Stimulated activated CD8-positive, alpha-beta memory T cell treated with anti-CD3 and anti-CD28 coated beads, Interleukin-15, amount 100 ng/mL, for 1 hour (primary cell): ENCODE data around the gene GRB7.
"Not testable (repeated sequence)": the region's sequence is repeated elsewhere in the genome, so short reads cannot be mapped to it uniquely, and the experiment has no call there.

ENCODE experiments used
- DNase-seq: peaks from one replicate; pipeline ENCODE4 v3.0.0-alpha.2; 2020; ENCODE audit warnings: low read depth

GRB7 gene

GRCh38 chr17:39737760-39738567 lies at the start of gene GRB7:
GRB7 (plus strand) TSS chr17:39737938; CDS start chr17:39742302, 4,364 bp downstream.
- DNase-seq: no peak

DNA sequence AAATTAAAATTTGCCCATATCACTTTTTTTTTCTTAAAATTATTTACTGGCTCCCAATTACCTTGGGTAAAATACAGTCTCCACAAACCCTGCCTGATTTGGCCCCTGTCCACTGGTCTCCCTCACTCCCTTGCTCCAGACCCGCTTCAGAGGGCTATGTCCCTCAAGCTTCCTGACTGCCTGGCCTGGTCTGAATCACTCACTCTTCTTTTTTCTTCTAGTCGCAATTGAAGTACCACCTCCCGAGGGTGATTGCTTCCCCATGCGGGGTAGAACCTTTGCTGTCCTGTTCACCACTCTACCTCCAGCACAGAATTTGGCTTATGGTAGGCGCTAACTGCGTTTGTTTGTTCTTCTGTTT lies 49.3 kb upstream of the GRB7 start:
- DNase-seq: no peak

DNA sequence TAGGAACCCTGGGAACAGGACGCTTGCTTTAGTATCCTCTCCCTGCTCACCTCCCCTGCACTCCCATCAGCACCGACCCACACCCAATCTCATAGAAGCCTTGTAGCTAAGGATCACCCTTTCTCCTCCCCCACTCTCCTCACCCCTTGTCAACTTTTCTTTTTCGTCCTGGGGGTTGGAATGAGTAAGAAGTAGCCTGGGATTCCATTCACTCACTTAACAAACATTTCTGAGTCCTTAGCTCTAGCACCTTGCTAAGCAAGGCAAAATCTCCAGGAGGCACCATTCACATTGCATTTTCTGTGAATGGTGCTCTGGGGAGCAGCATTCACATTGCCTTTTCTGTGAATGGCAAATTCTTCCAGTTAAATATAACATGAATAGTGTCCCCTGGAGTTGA lies 48.8 kb upstream of the GRB7 start:
- no peak for DNase-seq

- no peak for DNase-seq
Observed at GRCh38 chr17:39694593-39694992, 43.1 kb upstream of the GRB7 start.

DNA sequence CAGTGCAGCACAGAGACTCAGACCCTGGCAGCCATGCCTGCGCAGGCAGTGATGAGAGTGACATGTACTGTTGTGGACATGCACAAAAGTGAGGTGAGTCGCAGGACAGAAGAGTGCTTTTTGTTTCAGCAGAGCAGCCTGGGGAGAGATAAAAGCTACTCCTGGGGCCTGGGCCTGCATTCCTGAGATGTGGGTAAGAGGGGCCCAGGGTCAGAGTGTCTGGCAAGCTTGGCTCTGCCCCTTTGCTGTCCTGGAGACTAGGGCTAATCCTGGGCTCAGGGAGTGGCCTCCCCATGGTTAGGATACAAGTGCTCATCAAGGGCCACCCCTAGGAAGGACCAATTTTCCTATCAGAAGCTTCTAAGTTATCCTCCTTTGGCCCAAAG lies 42.7 kb upstream of the GRB7 start:
- DNase-seq: no peak

DNA sequence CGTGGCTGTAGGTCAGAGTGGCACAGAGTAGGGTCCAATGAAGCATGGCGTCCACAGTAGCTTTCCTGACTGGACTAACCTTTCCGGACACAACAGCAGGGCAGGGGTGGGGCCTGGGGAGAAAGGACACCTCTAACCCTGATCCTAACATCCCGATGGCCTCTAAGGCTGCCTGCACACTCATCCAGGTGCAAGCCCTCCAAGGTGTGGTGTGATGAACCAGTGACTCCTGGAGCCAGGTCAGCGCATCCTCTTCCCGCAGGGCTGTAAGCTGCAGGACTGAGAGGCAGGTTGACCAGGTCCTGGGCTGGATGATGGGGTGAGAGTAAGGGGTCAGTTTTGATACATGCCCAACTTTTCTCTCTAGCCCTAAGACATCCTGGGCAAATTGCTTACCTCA lies 41.0 kb upstream of the GRB7 start:
- no peak for DNase-seq

DNA sequence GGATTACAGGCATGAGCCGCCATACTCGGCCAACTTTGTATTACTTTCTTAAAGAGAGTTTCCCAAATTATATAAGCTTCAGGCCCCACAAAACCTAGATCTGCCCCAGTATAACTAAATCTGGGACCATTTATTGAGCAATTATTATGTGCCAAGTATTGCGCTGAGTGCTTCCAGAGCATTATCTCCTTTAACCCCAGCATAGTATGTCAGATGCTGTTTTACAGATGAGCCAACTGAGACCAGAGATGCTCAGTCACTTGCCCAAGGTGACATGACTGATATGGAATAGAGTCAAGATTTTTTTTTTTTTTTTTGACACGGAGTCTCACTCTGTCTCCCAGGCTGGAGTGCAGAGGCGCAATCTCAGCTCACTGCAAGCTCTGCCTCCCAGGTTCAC lies 39.8 kb upstream of the GRB7 start:
- DNase-seq: no peak

GRCh38 chr17:39699157-39699817 lies 38.5 kb upstream of the GRB7 start:
- DNase-seq: not testable (repeated sequence)

GRCh38 chr17:39699818-39700147 lies 38.0 kb upstream of the GRB7 start, which contains the start of gene ERBB2:
ERBB2 (plus strand) TSS chr17:39700064; CDS start chr17:39700239, 175 bp downstream.
- no peak for DNase-seq

- DNase-seq: no peak
Observed at GRCh38 chr17:39700148-39700987, 37.4 kb upstream of the GRB7 start.

GRCh38 chr17:39701012-39701783 lies 36.5 kb upstream of the GRB7 start:
- DNase-seq: no peak

GRCh38 chr17:39701784-39702422 lies 35.8 kb upstream of the GRB7 start:
- DNase-seq: no peak

- no peak for DNase-seq
Observed at GRCh38 chr17:39702901-39703893, 34.5 kb upstream of the GRB7 start.

- DNase-seq: no peak
Observed at GRCh38 chr17:39703913-39704312, 33.8 kb upstream of the GRB7 start.

DNA sequence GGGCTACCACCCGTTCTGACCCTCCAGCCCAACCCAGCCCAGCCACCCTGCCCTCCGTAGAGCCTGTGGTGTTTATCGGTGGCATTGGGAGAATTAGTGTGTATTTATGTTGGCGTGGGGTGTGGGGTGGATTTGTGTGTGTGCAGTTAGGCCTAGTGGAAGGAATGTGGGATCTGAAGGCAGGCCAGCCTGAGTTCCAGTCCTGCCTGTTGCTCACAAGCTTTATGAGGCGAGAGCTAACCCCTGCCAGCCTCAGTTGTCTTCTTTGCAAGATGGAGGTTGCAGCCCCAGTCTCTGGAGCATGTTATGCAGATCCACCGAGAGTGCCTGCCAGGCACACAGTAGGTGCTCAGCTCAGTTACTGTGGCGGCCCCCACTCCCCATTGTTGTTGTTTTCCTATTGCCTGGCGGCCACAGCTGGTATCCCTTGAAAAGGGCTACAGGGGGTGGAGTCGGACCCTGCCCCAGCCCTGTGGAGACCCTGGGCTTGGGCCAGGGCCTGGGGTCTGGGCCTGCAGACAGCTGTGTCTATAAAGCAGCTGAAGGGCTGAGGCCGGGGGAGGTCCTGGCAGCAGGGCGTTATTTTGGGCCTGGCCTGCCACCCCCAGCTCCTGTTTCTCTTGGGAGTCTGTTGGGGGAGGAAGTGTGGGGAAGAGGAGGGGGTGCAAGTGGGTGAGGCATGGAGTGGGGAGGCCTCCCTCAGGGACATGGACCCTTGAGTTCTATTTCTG lies 32.8 kb upstream of the GRB7 start:
- DNase-seq: no peak

DNA sequence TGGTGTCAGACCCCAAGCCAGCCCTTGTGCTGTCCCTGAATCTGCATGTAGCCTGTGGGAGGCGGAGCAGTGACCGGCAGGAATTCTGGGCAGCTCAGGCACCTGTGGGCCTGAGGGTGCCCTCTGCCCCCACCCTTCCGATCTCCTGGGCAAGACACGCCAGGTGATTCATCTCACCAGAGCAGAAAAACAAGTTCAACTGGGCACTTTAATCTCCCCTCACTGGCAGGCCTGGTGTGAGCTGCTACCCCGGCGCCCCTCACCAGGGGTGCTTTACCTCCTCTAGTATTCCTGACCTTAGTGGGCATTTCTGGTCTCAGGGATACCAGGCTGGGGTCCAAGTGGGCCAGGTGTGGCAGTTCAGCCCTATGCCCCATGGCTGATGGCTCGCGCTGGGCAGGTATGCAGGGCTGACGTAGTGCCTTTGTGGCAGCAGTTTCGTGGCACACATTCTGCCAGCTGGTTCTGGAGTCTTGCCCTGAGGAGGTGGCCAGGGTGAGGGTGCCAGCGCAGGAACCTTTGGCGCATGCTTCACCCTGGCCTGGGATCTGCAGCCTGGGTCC lies 31.9 kb upstream of the GRB7 start:
- DNase-seq: no peak

DNA sequence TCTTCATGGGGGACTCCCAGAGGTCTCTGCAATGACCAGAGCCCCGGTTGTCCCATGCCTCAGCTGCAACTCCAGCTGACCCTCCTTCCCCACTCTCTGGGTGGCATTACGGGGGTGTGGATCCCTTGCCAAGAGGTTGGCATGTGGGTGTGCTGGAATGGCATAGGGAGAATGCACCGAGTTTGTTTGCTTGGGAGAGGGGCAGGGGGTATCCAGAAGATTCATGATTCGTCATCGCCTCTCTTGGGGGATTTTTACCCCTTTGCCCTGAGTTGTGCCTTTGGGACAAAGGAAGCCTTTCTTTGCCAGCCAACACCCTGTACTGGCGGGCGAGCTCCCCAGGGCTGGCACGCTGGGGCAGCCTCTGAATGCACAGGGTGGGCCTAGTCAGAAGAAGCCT lies 31.4 kb upstream of the GRB7 start:
- DNase-seq: no peak

GRCh38 chr17:39706921-39707337 lies 30.8 kb upstream of the GRB7 start:
- DNase-seq: no peak

DNA sequence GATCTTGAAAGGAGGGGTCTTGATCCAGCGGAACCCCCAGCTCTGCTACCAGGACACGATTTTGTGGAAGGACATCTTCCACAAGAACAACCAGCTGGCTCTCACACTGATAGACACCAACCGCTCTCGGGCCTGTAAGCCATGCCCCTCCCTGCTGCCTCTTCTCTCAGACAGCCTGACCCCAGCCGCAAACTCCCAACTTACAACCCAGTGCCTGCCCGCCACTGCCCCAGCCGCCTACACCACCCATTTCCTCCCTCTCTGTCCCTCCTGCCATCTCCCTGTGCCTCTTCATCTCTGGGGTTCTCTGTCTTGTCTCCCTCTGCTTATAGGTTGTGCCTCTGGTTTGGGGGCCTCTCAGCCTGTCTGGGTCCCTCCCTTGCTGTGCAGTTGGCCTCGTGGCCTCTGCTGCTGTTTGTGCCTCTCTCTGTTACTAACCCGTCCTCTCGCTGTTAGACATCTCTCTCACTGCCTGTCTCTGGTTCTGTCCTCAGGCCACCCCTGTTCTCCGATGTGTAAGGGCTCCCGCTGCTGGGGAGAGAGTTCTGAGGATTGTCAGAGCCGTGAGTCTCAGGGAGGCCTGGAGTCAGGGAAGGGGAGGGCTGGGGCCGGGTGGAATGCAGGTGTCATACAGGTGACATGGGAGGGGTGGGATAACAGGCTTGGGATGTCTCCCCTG lies 28.3 kb upstream of the GRB7 start:
- DNase-seq: no peak
